DOHH2 (cell line): ENCODE results near the gene BET1L.

Source experiments
- H3F3A ChIP-seq: fragments of 200-600 bp; sonication (generic), shearing (Covaris generic); 2 replicates; pipeline ENCODE4 v1.6.0; 2016; ENCODE audit warnings: antibody characterized with exemption, mild to moderate bottlenecking; ENCODE audit not compliant: control insufficient read depth, insufficient read depth
- H3K27ac ChIP-seq: fragments of 200-600 bp; sonication (generic); 2 replicates; pipeline ENCODE4 v1.5.1; 2014; ENCODE audit warnings: low read depth, mild to moderate bottlenecking, low read length, moderate library complexity
- H3K27me3 ChIP-seq: fragments of 200-600 bp; sonication (generic); 2 replicates; pipeline ENCODE4 v1.6.1; 2014; ENCODE audit warnings: mild to moderate bottlenecking, low read length, mixed read lengths; ENCODE audit not compliant: control insufficient read depth
- H3K36me3 ChIP-seq: fragments of 200-600 bp; sonication (generic); 2 replicates; pipeline ENCODE4 v1.6.1; 2014; ENCODE audit warnings: mild to moderate bottlenecking, low read length, moderate library complexity, mixed read lengths; ENCODE audit not compliant: control insufficient read depth
- H3K4me1 ChIP-seq: fragments of 200-600 bp; sonication (generic); 2 replicates; pipeline ENCODE4 v1.6.1; 2014; ENCODE audit warnings: mild to moderate bottlenecking, low read length, mixed read lengths; ENCODE audit not compliant: control insufficient read depth
- H3K4me2 ChIP-seq: fragments of 200-600 bp; sonication (generic); 2 replicates; pipeline ENCODE4 v1.6.0; 2014; ENCODE audit warnings: mild to moderate bottlenecking, low read length, moderate library complexity
- H3K4me3 ChIP-seq: fragments of 200-600 bp; sonication (generic); 2 replicates; pipeline ENCODE4 v1.5.1; 2014; ENCODE audit warnings: mild to moderate bottlenecking, low read length, mixed read lengths
- H3K79me2 ChIP-seq: fragments of 200-600 bp; sonication (generic); 2 replicates; pipeline ENCODE4 v1.6.1; 2014; ENCODE audit warnings: mild to moderate bottlenecking, low read length, mixed read lengths; ENCODE audit not compliant: control insufficient read depth
- H3K9me2 ChIP-seq: fragments of 200-600 bp; sonication (generic); replicated peaks from 2 replicates; pipeline ENCODE4 v1.6.1; 2014; ENCODE audit warnings: mild to moderate bottlenecking, low read length, mixed read lengths; ENCODE audit not compliant: control insufficient read depth
- H3K9me3 ChIP-seq: fragments of 200-600 bp; sonication (generic); 2 replicates; pipeline ENCODE4 v1.6.1; 2014; ENCODE audit warnings: antibody characterized with exemption, low read length, mixed read lengths; ENCODE audit not compliant: control insufficient read depth, insufficient read depth
- H4K20me1 ChIP-seq: fragments of 200-600 bp; sonication (generic); 2 replicates; pipeline ENCODE4 v1.6.0; 2014; ENCODE audit warnings: low read depth, mild to moderate bottlenecking, antibody characterized with exemption, low read length, moderate library complexity; ENCODE audit not compliant: control insufficient read depth, insufficient read depth
- CTCF ChIP-seq: fragments of 200-600 bp; sonication (generic); IDR thresholded peaks from one replicate; pipeline ENCODE4 v1.5.1; 2014; ENCODE audit warnings: antibody characterized with exemption, mild to moderate bottlenecking, low read depth, low read length; ENCODE audit not compliant: poor library complexity, severe bottlenecking
- EZH2phosphoT487 ChIP-seq: fragments of 200-600 bp; sonication (generic); IDR thresholded peaks from 2 replicates; pipeline ENCODE4 v1.6.1; 2017; ENCODE audit warnings: borderline replicate concordance, mild to moderate bottlenecking, antibody characterized with exemption, low read length, moderate library complexity, mixed read lengths

BET1L gene

GRCh38 chr11:207208-207862 is at the start of gene BET1L, which contains the start of gene RIC8A:
Gene BET1L (minus strand): TSS chr11:207399. CDS start chr11:207321, 78 bp downstream.
Gene RIC8A (plus strand): TSS chr11:207708. CDS start chr11:208855, 1,147 bp downstream.
- Histone ChIP-seq H3F3A (peaks cover 8% of the 10 kb centered on the region), H3K9me3 (no peaks in the 10 kb centered on the region), H3K4me3 (peak within 1 kb of the TSS; percentile 100), H3K27me3 (no peaks in the 10 kb centered on the region), H3K79me2 (peaks cover 66% of the 10 kb centered on the region), H4K20me1 (peaks cover 20% of the 10 kb centered on the region), H3K9me2 (no peaks in the 10 kb centered on the region), H3K36me3 (peaks cover 82% of the 10 kb centered on the region), H3K4me2 (peak within 1 kb of the TSS; percentile 98), H3K27ac (peak within 1 kb of the TSS; percentile 89), H3K4me1 (peaks cover 26% of the 10 kb centered on the region)
- TF ChIP-seq CTCF (no peak), EZH2phosphoT487 (no peak)

- H3K27ac ChIP-seq = no peak overlapping the region
- no peaks in the 10 kb centered on the region for H3K27me3 ChIP-seq
- no peaks in the 10 kb centered on the region for H3K9me2 ChIP-seq
- peaks cover 27% of the 10 kb centered on the region for H3K4me1 ChIP-seq
- H3K9me3 ChIP-seq = no peaks in the 10 kb centered on the region
- no peaks in the 10 kb centered on the region for H3K79me2 ChIP-seq
- TF ChIP-seq EZH2phosphoT487 (no peak), CTCF (no peak)
- H3K4me2 ChIP-seq = no peak overlapping the region
- H3F3A ChIP-seq = peaks cover 7% of the 10 kb centered on the region
- H4K20me1 ChIP-seq = no peaks in the 10 kb centered on the region
- H3K36me3 ChIP-seq = peaks cover 29% of the 10 kb centered on the region
- H3K4me3 ChIP-seq = no peak overlapping the region
Observed at GRCh38 chr11:255816-256215, 48.6 kb upstream of the BET1L start.

GRCh38 chr11:255176-255575 is 48.0 kb upstream of the BET1L start:
- Histone ChIP-seq H3K4me3 (no peak overlapping the region), H3F3A (peaks cover 11% of the 10 kb centered on the region), H3K27ac (no peak overlapping the region), H3K4me2 (no peak overlapping the region), H4K20me1 (peaks cover 3% of the 10 kb centered on the region; the same call in 1 of the 2 replicates), H3K79me2 (no peaks in the 10 kb centered on the region), H3K27me3 (no peaks in the 10 kb centered on the region), H3K4me1 (peaks cover 22% of the 10 kb centered on the region), H3K9me2 (no peaks in the 10 kb centered on the region), H3K36me3 (peaks cover 36% of the 10 kb centered on the region), H3K9me3 (no peaks in the 10 kb centered on the region)
- TF ChIP-seq CTCF (no peak), EZH2phosphoT487 (no peak)
